Suppressor macrophage treated with lipopolysaccharide for 4 hours (primary cell): ENCODE results near the gene GLP1R.

Experiments used
- DNase-seq: peaks from one replicate; pipeline ENCODE4 v3.0.0-alpha.2; 2020

The GLP1R gene

DNA sequence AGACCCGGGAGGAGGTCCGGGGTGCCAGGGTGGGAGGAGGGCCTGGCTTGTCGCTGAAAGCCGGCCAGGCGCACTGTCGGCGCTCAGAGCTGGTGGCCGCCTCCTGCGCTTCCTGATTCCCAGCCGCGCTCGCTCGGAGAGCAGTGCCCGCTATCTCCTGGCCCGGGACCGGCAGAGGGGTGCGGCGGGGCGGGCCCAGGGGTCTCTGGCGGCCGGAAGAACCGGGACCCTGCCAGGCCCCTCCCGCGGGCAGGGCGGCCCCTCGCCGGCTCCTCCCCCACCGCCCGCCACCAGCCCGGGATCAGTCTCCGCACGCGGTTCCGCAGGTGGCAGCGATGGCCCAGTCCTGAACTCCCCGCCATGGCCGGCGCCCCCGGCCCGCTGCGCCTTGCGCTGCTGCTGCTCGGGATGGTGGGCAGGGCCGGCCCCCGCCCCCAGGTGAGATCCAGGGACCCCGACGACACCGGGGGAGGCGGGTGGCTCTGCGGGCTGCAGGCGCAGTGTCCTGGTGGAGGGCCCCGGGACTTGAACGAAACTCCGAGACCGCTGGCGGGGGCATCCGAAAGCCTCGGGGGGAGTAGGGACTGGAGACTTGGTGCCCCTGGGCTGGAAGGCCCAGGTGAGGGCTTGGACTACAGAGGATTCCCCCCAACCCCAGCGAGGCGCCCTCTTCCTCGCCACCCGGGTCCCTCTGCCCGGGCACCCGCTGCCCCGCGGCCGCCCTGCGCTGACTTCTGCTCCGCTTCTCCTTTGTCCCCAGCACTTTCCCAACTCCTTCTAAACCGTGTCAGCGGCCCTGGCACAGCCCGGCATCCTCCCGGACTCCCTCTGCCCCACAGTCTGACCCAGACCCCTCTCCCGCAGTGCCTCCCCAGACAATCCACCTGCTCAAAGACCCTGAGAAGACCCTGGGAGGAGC, at the start of gene GLP1R:
Gene GLP1R (plus strand): TSS at position 301 of the 919 bp plus-strand sequence. CDS start 60 bp downstream, at position 361.
- DNase-seq: no peak

DNA sequence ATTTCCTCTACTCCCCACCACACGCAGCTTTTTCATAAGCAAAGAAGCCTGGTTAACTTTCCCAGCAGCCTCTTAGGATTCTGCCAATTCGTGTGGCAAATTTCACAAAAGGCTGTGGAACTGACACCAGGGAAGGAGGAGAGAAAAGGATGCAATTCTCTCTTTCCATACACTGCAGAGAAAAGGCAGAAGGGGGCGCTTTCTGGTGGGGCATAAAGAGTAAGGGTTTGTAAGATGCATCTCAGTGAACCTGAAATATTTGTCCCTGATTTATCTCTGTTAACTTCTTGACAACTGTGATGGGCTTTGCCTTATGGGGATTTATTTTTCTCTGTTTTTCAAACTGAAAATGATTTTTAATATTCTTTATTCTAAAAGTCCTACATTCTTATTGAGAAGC, 45.5 kb upstream of the GLP1R start:
- no peak for DNase-seq

DNA sequence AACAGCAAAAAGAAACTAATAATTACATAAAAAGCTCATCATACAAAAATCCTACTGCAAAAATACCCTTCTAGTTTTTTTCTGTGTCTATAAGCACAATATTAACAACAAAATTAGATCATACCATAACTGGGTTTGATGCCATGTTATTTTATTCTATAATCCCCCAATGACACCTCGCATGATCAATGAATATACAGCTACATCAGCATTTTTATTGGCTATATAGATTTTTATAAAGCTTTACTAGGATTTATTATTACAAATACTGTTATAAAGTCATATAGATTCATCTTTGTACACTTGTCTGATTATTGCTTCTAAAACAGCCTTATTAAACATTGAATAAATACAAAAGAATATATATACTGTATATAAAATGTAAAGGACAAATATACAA, 45.1 kb upstream of the GLP1R start:
- DNase-seq: no peak

DNA sequence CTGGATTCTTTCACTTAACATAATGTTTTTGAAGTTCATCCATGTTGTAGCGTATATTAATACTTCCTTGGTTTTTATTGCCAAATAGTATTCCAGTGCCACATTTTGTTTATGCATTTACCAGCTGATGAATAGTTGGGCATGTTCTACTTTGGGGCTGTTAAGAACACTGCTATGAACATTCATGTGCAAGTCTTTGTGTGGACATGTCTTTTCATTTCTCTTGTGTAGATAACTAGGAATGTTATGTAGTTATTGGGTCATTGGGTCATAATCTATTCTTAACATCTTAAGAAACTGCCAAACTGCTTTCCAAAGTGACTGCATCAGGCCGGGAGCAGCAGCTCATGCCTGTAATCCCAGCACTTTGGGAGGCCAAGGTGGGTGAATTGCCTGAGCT, 43.8 kb upstream of the GLP1R start:
- no peak for DNase-seq

DNA sequence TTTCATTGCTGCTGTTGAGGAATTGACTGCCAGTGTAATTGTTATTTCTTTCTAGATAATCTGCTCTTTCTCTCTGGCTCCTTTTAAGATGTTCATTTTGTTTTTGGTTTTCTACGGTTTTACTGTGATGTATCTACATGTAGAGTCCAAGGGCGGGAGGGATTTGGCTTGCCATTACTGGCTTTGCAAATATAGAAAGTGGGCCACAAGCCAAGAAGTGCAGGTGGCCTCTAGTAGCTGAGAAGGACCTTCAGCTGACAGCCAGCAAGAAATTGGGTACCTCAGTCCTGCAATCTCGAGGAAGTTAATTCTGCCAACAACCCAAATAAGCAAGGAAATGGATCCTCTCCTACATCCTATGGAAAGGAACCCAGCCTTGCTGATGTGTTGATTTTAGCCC, 42.8 kb upstream of the GLP1R start:
- DNase-seq: no peak

DNA sequence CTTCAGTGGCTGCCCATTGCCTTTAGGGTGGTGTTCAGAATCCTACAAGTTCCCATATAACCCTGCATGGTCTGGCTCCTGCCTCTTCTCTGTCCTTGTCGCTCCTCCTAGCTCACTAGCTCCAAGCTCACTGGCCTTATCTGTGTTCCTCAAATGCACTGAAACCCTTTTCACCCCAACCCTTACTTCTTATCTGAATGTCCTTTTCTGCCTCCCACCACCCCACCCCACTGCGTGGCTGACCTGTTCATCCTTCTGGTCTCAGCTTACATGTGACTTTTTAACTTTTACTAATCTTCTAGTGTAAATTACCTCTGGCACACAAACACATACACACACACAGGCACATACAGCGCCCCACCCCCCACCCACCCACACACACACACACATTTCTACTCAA, 41.0 kb upstream of the GLP1R start:
- no peak for DNase-seq

DNA sequence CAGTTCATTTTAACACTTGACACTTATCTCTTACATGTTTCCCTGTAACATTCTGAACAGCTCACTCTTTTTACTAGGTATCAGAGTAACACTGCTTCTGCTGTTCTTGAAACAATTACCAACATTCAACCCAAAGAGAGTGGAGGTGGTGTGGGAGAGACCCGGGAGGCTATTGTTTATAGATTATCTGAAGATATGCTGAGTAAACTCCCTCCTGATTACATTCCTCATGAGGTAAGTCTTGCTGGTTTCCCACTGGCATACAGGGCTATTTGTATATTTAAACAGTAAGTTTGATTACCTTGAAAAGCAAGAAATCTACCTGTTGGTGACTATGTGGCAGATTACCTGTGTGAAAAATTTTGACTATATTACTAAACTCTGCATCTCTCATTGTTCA, 39.8 kb upstream of the GLP1R start:
- DNase-seq: no peak

DNA sequence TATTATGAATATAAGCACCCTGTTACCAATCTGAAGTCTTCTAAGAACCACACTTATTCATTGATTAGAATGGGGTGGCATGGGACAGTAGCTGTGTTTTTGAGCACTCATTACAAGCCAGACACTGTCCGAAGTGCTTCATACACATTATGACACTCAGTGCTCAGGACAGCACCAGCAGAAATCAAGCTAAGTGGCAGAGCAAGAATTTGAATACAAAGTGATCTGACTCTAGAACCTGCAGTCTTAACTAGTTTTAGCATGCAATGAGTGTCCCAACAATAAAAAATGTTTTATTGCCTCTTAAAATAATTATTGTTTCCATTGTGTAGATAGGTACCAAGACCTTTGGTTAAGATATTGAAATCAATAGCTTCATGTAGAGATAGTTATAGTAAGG, 39.1 kb upstream of the GLP1R start:
- no peak for DNase-seq

DNA sequence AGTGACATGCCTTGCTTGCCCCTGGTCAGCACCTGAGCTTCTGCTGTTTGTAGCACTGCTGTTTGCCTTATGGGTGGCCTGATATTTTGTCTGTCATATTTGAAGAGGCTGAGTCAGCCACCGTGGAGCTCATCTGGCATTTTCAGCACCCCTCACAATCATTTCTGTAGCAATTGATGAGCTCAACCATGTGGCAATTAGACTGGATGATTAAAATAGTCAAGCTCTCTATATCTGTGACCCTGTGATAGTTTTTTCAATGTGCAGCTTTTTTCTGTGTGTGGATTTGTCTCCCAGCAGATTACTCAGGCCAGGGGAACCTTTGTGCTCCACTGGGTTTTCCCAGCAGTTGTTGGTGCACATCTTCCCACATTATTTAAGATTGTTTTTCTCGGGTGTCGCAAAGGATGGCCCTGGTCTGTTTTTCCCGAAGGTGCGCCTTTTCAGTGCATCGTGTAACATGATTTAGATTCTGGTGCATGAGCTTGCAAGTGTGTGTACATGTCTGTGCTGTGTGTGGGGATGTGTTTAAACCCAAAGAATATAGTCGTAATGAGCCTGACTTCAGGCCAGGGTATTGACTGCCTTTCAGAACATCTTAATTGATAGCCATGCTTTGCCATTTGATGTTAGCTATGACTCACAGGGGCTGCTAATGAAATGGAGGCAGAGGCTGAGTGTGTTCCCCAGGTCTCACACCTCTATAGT, 31.6 kb upstream of the GLP1R start:
- DNase-seq: no peak

DNA sequence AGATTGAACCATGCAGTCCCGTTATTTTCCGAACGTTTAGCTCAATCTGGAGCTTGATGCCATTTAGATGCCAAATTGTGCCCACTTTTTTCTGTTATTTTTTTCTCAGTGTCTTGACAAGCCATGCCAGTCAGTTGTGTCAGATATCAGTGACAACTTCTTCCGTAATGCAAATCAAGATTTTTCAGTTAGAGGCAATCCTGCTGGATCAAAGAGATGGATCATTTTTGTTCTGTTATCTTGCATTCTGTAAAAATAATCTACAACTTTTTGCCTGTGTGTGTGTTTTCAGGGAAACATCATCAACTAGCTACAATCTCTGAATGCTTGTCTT, 31.1 kb upstream of the GLP1R start:
- no peak for DNase-seq

DNA sequence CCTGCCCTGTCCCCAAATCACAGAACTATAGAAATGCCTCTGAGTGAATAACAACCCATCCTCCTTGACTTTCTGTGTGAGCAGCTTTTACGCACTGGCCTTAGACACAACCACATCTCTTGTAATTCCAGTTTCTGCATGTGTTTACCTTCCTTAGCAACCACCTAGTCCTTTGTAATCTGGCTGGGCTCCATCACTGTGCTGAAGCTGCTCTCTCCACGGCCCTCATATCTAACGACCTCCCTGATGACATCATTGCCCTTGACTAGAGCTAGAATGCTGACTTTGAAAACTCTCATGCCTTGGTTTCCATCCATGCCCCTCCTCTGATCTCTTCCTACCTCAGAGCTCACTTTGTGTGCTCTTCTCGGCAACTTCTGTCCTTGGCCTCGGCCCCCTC, 30.5 kb upstream of the GLP1R start:
- DNase-seq: no peak

DNA sequence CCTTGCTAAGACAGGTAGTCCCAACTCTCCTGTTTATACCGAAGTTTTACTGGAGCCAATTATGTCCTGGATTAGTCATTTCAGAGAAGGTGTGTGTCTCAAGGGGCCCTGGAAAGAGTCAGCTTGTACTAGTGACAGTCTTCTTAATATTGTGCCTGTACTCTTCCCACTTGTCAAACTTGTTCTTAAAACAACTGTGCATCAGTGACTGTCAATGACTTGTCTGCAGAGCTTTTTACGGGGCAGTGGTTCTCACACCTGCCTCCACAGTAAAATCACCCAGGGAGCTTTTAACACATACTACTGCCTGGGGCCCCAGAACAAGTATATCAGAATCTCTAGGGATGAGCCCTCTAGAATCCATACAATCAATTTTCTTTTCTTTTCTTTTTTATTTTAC, 28.4 kb upstream of the GLP1R start:
- DNase-seq: no peak

DNA sequence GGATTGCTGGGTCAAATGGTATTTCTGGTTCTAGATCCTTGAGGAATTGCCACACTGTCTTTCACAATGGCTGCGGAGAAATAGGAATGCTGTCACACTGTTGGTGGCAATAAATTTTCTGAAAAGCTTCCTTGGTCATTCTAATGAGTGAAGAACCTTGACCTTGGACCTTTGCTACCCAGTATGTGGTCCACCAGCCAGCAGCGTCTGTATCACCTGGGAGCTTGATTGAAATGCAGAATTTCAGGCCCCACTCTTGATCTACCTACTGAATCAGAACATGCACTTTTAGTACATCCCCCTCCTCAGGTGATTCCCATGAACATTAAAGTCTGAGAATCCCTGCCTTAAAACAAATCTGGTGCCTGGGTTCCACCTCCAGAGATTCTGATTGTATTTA, 27.5 kb upstream of the GLP1R start:
- DNase-seq: no peak

DNA sequence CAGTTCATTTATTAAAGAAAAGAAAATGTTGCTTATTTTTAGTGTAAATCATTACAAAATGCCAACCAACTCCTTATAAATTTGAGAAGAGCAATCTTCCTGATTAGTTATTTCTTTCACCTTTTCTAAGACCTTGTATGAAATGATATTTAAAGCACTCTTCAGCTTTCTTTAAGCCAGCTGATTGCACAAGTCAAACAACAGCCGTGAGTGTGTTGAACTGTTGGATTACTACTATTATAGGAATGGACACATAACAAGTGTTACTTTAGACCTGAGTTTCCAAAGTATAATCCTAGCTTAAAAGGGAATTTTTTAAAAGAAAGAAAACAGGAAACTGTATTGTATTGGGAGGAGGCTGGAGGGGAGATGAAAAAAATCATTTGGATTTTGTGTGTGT, 26.8 kb upstream of the GLP1R start:
- no peak for DNase-seq

DNA sequence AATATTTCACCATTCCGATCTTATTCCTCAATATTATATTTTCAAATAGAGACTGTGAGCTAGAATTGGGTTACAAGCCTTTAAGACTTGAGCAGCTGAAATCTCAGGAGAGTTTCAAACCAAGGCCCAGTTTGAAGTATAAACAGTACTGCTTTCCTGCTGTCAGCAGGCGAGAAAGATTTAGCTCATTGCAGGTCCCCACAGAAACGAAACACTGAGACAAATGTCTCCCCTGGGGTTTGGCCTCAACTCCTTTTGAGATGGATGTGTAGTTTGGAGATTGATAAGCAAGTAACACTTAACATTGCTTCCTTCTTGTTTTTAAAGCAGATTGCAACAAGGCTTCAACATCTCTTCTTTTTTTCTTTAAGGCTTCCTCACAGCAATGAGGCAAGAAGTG, 22.4 kb upstream of the GLP1R start:
- DNase-seq: no peak

DNA sequence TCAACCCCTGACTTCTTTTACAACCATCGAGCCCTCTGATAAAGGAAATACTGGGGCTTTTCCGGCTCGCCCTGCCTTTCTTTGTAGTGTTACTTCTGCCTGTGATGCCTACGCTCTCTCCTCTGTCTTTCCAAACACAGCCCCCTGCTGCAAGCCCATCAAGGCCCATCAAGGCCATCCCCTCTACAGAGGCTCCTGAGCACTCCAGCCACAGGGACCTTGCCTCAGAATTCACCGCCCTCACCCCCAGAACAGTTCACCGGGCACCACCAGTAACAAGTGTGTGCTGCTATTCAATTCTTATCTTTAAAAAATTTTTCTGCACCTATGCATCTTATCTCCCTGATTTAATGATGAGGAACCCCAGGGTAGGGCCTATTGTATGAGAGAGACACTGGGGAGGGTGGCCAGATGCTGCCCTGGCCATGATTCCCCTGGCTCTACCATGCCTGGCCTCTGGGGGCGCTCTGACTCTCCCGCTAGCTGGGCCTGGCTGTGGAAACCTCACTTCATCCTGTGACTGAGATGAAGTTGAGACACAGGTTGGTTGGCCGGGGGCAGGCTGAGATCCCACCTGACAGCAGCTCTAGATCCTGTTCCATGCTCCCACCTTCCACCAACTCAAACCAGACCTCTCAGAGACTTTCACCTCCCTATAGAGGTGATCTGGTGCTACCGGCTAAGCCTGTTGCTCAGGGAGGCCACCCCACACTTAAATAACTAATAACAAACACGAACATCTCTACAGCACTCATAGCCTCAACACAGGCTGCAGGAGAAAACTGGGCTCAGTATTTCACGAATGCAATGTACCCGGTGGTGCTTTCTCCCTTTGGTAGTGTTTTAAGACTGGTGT, 19.2 kb upstream of the GLP1R start:
- peak; percentile 40 for DNase-seq

DNA sequence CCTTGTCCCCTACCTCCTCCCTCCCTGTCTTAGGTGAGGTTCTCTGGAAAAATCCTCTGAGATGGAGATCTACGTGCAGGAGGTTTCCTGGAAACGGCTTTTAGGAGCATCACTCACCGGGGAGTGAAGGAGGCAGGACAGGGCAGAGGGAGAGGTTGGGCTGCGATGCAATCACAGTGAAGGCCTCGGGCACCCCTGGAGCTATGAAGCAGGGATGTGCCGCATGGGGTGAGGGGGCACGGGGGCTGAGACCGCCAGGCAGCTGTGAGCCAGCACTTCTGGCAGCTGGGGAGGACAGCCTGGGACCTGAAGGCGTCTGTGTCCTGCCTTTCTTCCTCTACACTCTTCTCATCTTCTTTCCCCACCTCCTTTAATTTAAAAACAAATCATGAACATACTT, 12.9 kb upstream of the GLP1R start:
- DNase-seq: no peak

DNA sequence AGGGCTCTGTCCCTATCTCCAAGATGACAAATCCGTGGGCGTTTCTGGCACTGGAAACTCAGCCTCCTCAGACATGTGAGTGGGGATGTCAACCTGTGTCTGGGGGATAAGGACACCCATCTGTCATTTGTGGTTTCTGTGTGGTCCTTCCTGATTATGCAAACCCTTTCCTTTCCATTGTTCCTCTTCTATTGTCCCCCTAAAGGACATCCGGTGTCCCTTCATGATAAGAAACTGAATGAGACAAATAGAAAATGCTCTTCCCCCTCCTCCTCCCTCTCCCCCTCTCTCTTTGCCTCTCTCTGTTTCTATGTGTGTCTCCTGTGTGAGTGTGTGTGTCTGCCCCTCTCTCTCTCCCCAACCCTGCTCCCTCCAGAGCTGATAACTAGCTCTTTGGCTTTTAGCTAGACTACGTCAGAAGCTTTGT, 11.5 kb upstream of the GLP1R start:
- no peak for DNase-seq

DNA sequence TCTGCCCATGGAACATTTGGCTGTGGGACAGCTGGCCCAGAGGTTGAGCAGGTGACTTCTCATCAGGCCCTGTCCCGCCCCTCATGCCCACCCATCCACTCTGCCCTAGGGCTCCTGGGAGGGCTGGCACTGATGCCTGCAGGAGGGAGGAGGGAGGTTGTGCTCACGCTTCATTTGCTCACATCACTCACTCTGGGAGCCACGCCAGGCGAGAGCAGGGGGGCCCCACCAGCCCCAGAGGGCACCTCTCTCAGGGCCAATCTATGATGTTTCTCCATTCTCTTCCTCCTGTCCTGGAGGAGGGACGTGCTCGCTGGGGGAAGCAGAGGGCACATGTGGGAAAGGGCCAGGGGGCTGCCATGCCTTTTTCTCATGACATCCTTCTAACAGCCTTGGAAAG, 10.9 kb upstream of the GLP1R start:
- DNase-seq: no peak

DNA sequence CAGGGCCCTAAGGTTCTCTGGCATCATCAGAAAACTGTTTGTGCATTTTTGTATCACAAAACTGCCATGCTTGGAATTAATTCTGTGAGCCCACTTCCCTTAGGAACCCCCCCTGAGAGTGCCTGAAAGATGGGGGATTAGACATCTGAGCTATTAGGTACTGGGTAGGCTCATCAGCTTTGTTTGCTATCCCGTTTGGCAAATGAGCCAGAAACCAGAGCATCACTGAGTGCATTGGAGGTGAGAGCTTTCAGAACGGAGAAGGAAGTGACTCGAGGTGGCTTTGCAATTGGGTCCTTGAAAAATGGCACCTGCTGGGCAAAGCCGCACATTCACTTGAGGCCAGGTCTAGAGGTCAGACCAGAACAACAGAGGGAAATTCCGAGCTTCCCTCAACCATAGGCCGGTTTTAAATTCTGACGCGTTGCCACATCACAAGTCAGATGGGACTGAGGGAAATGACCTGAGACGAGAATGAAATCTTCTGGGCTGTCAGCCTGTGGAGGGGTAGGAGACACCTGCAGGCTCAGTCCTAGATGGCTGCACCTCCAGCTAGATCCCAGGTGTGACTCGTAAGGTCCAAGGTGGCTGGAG, 8.4 kb upstream of the GLP1R start:
- DNase-seq: no peak

DNA sequence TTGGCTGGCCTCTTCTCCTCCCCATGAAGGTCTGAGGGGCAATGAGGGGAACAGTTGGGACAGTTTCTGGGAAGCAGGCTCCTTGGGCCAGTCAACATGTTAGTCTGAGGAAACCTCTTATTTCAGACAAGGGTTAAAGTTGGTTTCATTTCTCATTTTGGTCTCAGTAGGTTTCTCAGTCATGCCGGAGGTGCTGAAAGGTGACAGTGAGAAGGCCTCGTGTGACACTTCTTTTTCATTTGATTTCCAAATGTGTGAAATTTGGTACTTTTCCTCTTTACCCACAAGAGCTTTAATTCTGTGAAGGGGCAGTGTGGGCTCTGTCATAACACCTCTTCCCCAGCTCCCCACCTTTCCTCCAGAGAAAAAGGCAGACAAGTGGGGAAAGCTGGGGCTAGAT, 7.5 kb upstream of the GLP1R start:
- DNase-seq: no peak

DNA sequence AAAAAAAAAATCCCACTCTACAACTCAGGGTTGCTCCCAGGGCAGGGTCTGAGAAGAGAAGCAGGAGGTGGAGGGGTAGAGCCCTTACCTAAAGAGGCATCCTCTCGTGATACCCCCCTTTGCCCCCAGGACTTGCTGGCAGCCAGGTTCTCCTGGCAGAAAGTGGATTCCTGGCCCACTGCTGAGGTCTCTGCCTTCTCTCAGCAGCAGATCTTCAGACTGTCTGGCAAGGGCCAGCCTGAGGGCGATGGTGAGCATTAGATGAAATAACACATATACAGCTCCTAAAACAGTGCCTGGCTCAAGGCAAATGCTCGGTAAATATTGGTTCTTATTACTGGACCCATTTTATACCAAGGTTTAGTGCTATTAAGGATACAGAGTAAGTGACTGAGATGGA, 4.8 kb upstream of the GLP1R start:
- DNase-seq: no peak

DNA sequence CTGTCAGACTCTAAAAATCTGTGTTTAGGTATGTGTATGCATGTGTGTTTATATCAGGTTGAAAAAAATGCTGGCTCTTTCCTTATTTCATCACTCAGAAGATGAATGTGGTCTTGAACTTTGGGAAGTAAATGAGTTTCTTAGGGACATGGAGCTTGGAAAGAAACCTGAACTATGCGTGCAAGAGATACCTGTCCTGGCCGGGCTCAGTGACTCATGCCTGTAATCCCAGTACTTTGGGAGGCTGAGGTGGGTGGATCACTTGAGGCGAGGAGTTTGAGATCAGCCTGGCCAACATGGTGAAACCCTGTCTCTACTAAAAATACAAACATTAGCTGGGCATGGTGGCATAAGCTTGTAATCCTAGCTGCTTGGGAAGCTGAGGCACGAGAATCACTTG, 4.4 kb upstream of the GLP1R start:
- DNase-seq: no peak
